ENCODE measurements around the gene KRT6A.
"Not testable (repeated sequence)": the region's sequence is repeated elsewhere in the genome, so short reads cannot be mapped to it uniquely, and the experiment has no call there.

The KRT6A gene

GRCh38 chr12:52448228-52448627 lies 44.8 kb downstream of the KRT6A start:
- no peak for DNase-seq (ENCODE audit: low spot score)
- H3K27ac ChIP-seq = no peak overlapping the region
- POLR2A ChIA-PET (ENCODE audit: low non-redundant PET) = no interaction called here
- CTCF ChIA-PET = no interaction called here
- TF ChIP-seq CTCF (conservative IDR thresholded peaks at IDR 0.05; ENCODE audit: low read depth) = no peak

DNA sequence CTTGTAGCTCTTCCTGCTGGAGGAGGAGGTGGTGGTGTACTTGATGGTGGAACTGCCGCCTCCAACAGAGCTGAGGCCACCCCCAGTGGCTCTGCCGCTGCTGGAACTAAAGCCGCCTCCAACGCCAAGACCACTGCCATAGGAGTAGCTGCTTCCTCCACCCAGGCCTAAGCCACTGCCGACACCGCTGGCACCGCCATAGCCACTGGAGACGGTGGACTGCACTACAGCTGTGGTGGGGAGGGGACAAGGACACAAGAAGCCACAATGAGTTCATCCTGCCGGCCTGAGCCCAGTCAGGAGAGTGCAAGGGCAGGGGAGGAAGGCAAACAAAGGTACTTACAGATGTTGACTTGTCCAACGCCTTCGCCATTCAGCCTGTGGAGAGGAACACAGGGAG lies 45.9 kb downstream of the KRT6A start:
- H3K27ac ChIP-seq; DNase-seq (ENCODE audit: low spot score); POLR2A ChIA-PET (ENCODE audit: low non-redundant PET): not testable (repeated sequence)
- CTCF ChIA-PET = interaction anchor here (0.7 kb wide), 1 partner anchor 40 kb away, joined by 3 read pairs; no protein-coding TSS in a partner anchor

GRCh38 chr12:52446367-52447045 lies 46.6 kb downstream of the KRT6A start:
- DNase-seq (ENCODE audit: low spot score) = no peak
- POLR2A ChIA-PET (ENCODE audit: low non-redundant PET) = no interaction called here
- CTCF ChIA-PET = interaction anchor here (0.5 kb wide), 1 partner anchor 89 kb away, joined by 3 read pairs; no protein-coding TSS in a partner anchor
- TF ChIP-seq CTCF (conservative IDR thresholded peaks at IDR 0.05; ENCODE audit: low read depth) = no peak
- H3K27ac ChIP-seq = no peak overlapping the region

DNA sequence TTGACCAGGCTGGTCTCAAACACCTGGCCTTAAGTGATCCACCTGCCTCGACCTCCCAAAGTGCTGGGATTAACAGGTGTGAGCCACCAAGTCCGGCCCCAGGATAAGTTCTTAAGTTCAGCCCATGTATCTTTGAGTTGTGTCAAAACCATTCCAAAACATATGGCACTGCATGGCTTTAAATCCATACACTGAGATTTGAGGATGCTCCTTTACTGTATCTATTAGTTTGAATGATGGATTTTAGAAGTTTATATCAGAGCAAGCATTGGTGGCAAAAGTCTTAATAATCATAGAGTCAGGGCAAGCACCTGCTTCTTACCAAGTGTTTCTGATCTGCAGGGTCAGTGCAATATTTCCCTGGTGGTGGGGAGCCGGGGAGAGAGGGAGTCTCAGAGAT lies 47.2 kb downstream of the KRT6A start:
- ChIA-PET POLR2A (ENCODE audit: low non-redundant PET) (no interaction called here), CTCF (interaction anchor here (0.6 kb wide), 1 partner anchor 76 kb away, joined by 3 read pairs; no protein-coding TSS in a partner anchor)
- H3K27ac ChIP-seq = no peak overlapping the region
- no peak for DNase-seq (ENCODE audit: low spot score)
- no peak for TF ChIP-seq CTCF (conservative IDR thresholded peaks at IDR 0.05; ENCODE audit: low read depth)

- CTCF ChIA-PET = interaction anchor here (0.6 kb wide), 1 partner anchor 75 kb away, joined by 3 read pairs; no protein-coding TSS in a partner anchor
- POLR2A ChIA-PET (ENCODE audit: low non-redundant PET) = no interaction called here
- TF ChIP-seq CTCF (conservative IDR thresholded peaks at IDR 0.05; ENCODE audit: low read depth) = no peak
- no peak overlapping the region for H3K27ac ChIP-seq
- no peak for DNase-seq (ENCODE audit: low spot score)
Measured at GRCh38 chr12:52444647-52445595, 48.1 kb downstream of the KRT6A start.

- DNase-seq (ENCODE audit: low spot score) = no peak
- no peak overlapping the region for H3K27ac ChIP-seq
- ChIA-PET POLR2A (ENCODE audit: low non-redundant PET) (no interaction called here), CTCF (no interaction called here)
- TF ChIP-seq CTCF (conservative IDR thresholded peaks at IDR 0.05; ENCODE audit: low read depth) = no peak
Measured at GRCh38 chr12:52443966-52444365, 49.1 kb downstream of the KRT6A start.
